CD14-positive monocyte (primary cell): ENCODE data around the gene HEYL. TPM values are rescaled to one million over a fixed set of nuclear protein-coding genes. Genes with fewer than 3 reads are reported as not detected.

Experiments
- DNase-seq, 3 donors: peaks; one replicate each; pipeline ENCODE4 v3.0.0-alpha.2; 2011 to 2022
- H2AFZ ChIP-seq: 2 replicates; pipeline ENCODE4 v1.6.0; 2012; ENCODE audit warnings: mild to moderate bottlenecking, low read depth, low read length, inconsistent platforms; ENCODE audit not compliant: insufficient read depth, poor library complexity, severe bottlenecking
- H3K27ac ChIP-seq, 2 donors: 1 replicate in 1 of 2; 2 replicates in 1 of 2; pipeline ENCODE4 v1.5.1; 2012 to 2013; ENCODE audit warnings: low read length in 2 of 2, control low read depth in 1 of 2, inconsistent platforms in 1 of 2, low read depth in 1 of 2, mild to moderate bottlenecking in 1 of 2
- H3K27me3 ChIP-seq, 2 donors: one replicate each; pipeline versions ENCODE4 v1.6.0 to v1.6.1; 2011 to 2013; ENCODE audit warnings: low read length in 2 of 2; ENCODE audit not compliant: control insufficient read depth in 2 of 2, insufficient read depth in 2 of 2
- H3K36me3 ChIP-seq, 2 donors: replicated peaks in 1 of 2; 1 replicate in 1 of 2; 2 replicates in 1 of 2; pipeline versions ENCODE4 v1.5.1 to v1.6.1; 2012 to 2013; ENCODE audit warnings: low read length in 2 of 2, control low read depth in 1 of 2, inconsistent platforms in 1 of 2, mild to moderate bottlenecking in 1 of 2; ENCODE audit not compliant: insufficient read depth in 2 of 2, control insufficient read depth in 1 of 2
- H3K4me1 ChIP-seq, 2 donors: 1 replicate in 1 of 2; 2 replicates in 1 of 2; pipeline versions ENCODE4 v1.5.1 to v1.6.1; 2012 to 2013; ENCODE audit warnings: low read length in 2 of 2, control low read depth in 1 of 2, inconsistent platforms in 1 of 2, mild to moderate bottlenecking in 1 of 2, moderate library complexity in 1 of 2; ENCODE audit not compliant: insufficient read depth in 2 of 2, control insufficient read depth in 1 of 2
- H3K4me2 ChIP-seq: replicated peaks from 2 replicates; pipeline ENCODE3; 2012; ENCODE audit warnings: low read length, moderate library complexity, mild to moderate bottlenecking; ENCODE audit not compliant: poor library complexity, severe bottlenecking; ENCODE audit errors: extremely low read depth
- H3K4me3 ChIP-seq, 3 experiments: fragments of 200-600 bp in 1 of 3; sonication (generic) in 1 of 3; replicated peaks in 1 of 3; 1 replicate in 2 of 3; 2 replicates in 1 of 3; pipeline ENCODE4 v1.5.1; 2011 to 2013; ENCODE audit warnings: low read length in 3 of 3, mild to moderate bottlenecking in 3 of 3, control low read depth in 2 of 3, low read depth in 2 of 3, inconsistent platforms in 1 of 3, moderate library complexity in 1 of 3
- H3K79me2 ChIP-seq: 2 replicates; pipeline ENCODE4 v1.6.0; 2012; ENCODE audit warnings: mild to moderate bottlenecking, control low read depth, inconsistent platforms, low read length, moderate library complexity; ENCODE audit not compliant: insufficient read depth
- H3K9ac ChIP-seq: 2 replicates; pipeline ENCODE4 v1.6.0; 2017; ENCODE audit warnings: low read length, mild to moderate bottlenecking; ENCODE audit not compliant: insufficient read depth, poor library complexity, severe bottlenecking
- H3K9me3 ChIP-seq, 2 donors: replicated peaks in 1 of 2; 1 replicate in 1 of 2; 2 replicates in 1 of 2; pipeline versions ENCODE4 v1.5.1 to v1.6.1; 2012 to 2013; ENCODE audit warnings: low read length in 2 of 2, control low read depth in 1 of 2; ENCODE audit not compliant: control insufficient read depth in 1 of 2, insufficient read depth in 1 of 2
- H4K20me1 ChIP-seq: 2 replicates; pipeline ENCODE4 v1.6.0; 2012; ENCODE audit warnings: mild to moderate bottlenecking, low read length, control low read depth, moderate library complexity; ENCODE audit not compliant: insufficient read depth
- H3K27ac Mint-ChIP-seq, 7 donors: one replicate each; pipeline ENCODE4 v1.8.0; 2020; ENCODE audit warnings: mild to moderate bottlenecking in 7 of 7, mixed read lengths in 7 of 7, moderate library complexity in 6 of 7, inconsistent platforms in 2 of 7
- H3K27me3 Mint-ChIP-seq, 3 donors: one replicate each; pipeline ENCODE4 v1.8.0; 2021 to 2022; ENCODE audit warnings: low read depth in 3 of 3, mild to moderate bottlenecking in 3 of 3, mixed read lengths in 3 of 3, moderate library complexity in 3 of 3, inconsistent platforms in 1 of 3
- H3K36me3 Mint-ChIP-seq, 2 donors: one replicate each; pipeline ENCODE4 v1.8.0; 2020; ENCODE audit warnings: mixed read lengths in 2 of 2, inconsistent platforms in 1 of 2, mild to moderate bottlenecking in 1 of 2
- H3K4me1 Mint-ChIP-seq: one replicate; pipeline ENCODE4 v1.8.0; 2020; ENCODE audit warnings: mild to moderate bottlenecking, mixed read lengths
- H3K4me3 Mint-ChIP-seq, 2 donors: one replicate each; pipeline ENCODE4 v1.8.0; 2020; ENCODE audit warnings: mild to moderate bottlenecking in 2 of 2, mixed read lengths in 2 of 2, moderate library complexity in 1 of 2
- H3K9me3 Mint-ChIP-seq, 7 donors: one replicate each; pipeline ENCODE4 v1.8.0; 2020 to 2022; ENCODE audit warnings: mixed read lengths in 7 of 7, mild to moderate bottlenecking in 6 of 7, moderate library complexity in 6 of 7, inconsistent platforms in 2 of 7
- CTCF ChIP-seq: fragments of 200-600 bp; IDR thresholded peaks from one replicate; pipeline ENCODE4 v1.8.0; 2022; ENCODE audit warnings: antibody characterized with exemption, mild to moderate bottlenecking
- WGBS: methylation state at CpG from one replicate; pipeline ENCODE4 v1.1.5; 2013; ENCODE audit warnings: missing lambda C conversion rate; ENCODE audit not compliant: insufficient coverage; 5-methylcytosine and 5-hydroxymethylcytosine counted together
- intact Hi-C, 2 donors: fragments of 100-400 bp; cut with micrococcal nuclease; formaldehyde crosslinking; loops; one replicate each; pipeline versions ENCODE4 v1.15.0 to v1.15.1; 2023
- polyA plus RNA-seq, 3 donors: library from polyadenylated mRNA; depleted of rRNA in 1 of 3; unstranded in 2 of 3; stranded (reverse) in 1 of 3; fragments of 300-500 nt in 2 of 3; fragments of >200 nt in 1 of 3; fragmentation: Illumina TruSeq in 2 of 3; gene quantifications; 1 replicate in 2 of 3; 2 replicates in 1 of 3; pipeline ENCODE4 v1.2.3, GENCODE V29; 2012 to 2021

Gene HEYL
- polyA plus RNA-seq, 3 donors = 0.04 to 0.15 (median 0.15) TPM

GRCh38 chr1:39649636-39650185, 10.3 kb upstream of the HEYL start:
- Histone ChIP-seq H2AFZ (no peak overlapping the region), H3K9me3 (no peaks in the 10 kb centered on the region), H3K4me3 (no peak overlapping the region), H4K20me1 (no peaks in the 10 kb centered on the region), H3K27me3 (no peaks in the 10 kb centered on the region), H3K4me2 (no peak overlapping the region), H3K36me3 (no peaks in the 10 kb centered on the region), H3K9ac (no peak overlapping the region), H3K79me2 (no peaks in the 10 kb centered on the region), H3K4me1 (no peaks in the 10 kb centered on the region), H3K27ac (no peak overlapping the region)
- Mint-ChIP-seq H3K27me3 (peaks cover 2 to 4% (median 4%) of the 10 kb centered on the region in 3 donors), H3K36me3 (no peaks in the 10 kb centered on the region), H3K4me1 (peaks cover 5% of the 10 kb centered on the region), H3K9me3 (peaks cover 0 to 1% (median 0%) of the 10 kb centered on the region in 7 donors), H3K4me3 (no peak overlapping the region), H3K27ac (no peak overlapping the region)
- no CpG with 5 or more reads among the region's 2 CpGs for WGBS
- intact Hi-C loops = loop anchor here in 1 of 2 donors (5.0 kb wide), 1 partner anchor 37 kb away; no protein-coding TSS in a partner anchor
- DNase-seq = no peak
- TF ChIP-seq CTCF = no peak

DNA sequence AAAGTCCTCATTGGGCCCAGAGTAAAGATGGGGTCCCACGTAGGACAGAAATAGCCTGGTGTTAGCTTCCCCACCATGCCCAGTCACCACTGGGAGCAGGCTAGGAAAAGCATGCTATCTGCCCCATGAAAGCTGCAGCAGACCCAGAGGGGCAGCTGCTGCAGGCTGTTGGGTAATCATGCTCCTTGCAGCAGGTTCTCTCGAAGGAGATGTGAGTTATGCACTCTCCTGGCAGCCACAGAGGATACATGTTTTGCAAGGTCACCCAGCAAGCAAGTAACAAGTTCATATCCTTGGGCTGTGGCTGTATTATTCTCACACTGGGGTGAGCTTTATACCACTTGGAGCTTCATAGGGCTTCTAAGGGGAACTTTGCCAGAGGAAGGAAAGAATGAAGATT, 9.1 kb upstream of the HEYL start:
- no peak overlapping the region for H3K4me3 ChIP-seq
- peaks cover 4 to 8% (median 6%) of the 10 kb centered on the region in 7 donors for H3K9me3 Mint-ChIP-seq
- no peaks in the 10 kb centered on the region for H4K20me1 ChIP-seq
- no peaks in the 10 kb centered on the region for H3K36me3 ChIP-seq
- 44% methylated on average over 1 of the region's 2 CpGs for WGBS
- no peaks in the 10 kb centered on the region for H3K27me3 ChIP-seq
- H3K4me1 ChIP-seq = no peaks in the 10 kb centered on the region
- H3K9ac ChIP-seq = no peak overlapping the region
- H3K79me2 ChIP-seq = no peaks in the 10 kb centered on the region
- no peaks in the 10 kb centered on the region for H3K36me3 Mint-ChIP-seq
- no peak overlapping the region for H3K27ac ChIP-seq
- no peak overlapping the region for H3K27ac Mint-ChIP-seq
- no peak for TF ChIP-seq CTCF
- no peak overlapping the region for H3K4me3 Mint-ChIP-seq
- intact Hi-C loops = no loop called here
- H3K4me2 ChIP-seq = no peak overlapping the region
- peaks cover 0 to 4% (median 2%) of the 10 kb centered on the region in 3 donors for H3K27me3 Mint-ChIP-seq
- peaks cover 6 to 8% of the 10 kb centered on the region in 2 donors for H3K9me3 ChIP-seq
- no peak overlapping the region for H2AFZ ChIP-seq
- H3K4me1 Mint-ChIP-seq = no peaks in the 10 kb centered on the region
- DNase-seq = no peak
